ENCODE measurements around the gene ZNF831.

ZNF831 gene

DNA sequence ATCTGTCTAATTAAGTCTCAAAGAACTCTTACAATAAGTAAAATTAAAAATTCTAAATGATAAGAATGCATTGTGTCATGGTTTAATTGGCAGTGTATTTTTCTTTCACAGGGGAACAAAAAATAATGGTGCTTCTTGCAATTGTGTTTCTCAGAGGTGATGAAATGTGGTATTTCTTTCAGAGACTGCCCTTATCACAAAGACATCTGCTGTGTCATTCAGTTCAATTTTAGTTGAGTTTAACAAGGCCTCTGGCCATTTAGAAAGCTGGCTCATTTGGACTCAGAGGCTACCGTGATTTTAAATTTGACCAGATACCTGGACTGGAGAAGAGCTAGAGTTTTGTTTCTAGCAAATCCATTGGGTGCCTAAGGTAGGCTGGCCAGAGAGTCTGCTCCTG lies 23.6 kb upstream of the ZNF831 start:
- in situ Hi-C loops (cut with MboI; ENCODE audit: low sequenced_read_pairs), result no loop called here

DNA sequence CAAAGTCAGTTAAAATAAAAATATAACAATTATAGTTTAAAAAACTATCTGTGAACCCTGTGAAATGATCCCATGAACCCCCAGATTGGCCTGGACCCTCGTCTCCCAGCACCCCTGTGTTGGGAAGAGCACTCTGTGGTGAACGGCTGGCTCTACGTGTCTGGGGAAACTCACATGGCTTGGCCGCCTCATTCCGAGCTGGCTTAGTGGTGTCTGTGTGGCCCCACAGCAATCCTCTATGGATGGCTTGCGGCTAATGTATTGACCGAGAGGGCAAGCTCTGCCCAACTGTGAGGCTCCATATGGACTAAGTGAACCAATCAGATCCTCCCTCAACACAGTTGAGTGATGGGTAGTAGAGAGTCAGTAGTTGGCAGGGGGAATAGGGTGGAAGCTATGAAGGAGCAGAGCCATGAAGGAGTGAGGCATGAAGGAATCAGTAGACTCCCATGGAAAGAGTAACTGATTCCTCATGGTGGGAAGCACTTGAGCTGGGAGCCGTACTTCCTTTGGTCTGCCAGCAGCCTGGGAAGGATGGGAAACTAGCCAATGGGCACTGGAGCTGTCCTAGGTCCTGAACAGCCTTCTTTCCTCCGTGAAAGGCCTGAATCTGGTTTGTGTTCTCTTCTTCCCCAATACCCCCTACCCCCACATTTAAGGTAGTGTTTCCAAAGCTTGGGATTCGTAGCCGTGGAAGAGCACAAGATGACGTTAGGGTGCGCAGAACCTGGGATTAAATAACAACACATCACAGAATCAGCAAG lies 21.6 kb upstream of the ZNF831 start:
- in situ Hi-C loops (cut with MboI; ENCODE audit: low sequenced_read_pairs), result no loop called here

DNA sequence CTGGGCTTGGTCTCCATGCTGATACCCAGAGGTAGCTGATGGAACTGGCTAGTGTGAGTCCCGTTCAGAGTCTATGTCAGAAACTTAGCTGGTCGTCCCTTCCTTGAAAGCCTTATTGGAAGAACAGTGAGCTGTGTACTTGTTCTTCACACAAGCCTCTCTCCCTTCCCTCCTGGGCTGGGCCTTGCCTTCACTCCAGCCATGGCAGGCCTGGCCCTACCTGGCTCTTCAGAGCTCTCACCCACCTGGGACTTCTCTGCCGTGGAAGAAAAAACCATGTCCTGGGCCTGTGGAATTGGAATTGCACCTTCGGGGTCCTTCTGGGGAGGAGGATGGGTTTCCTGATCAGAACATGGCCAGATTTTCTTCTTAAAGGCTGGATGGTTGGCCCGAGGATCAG lies 20.3 kb upstream of the ZNF831 start:
- in situ Hi-C loops (cut with MboI; ENCODE audit: low sequenced_read_pairs), result no loop called here

DNA sequence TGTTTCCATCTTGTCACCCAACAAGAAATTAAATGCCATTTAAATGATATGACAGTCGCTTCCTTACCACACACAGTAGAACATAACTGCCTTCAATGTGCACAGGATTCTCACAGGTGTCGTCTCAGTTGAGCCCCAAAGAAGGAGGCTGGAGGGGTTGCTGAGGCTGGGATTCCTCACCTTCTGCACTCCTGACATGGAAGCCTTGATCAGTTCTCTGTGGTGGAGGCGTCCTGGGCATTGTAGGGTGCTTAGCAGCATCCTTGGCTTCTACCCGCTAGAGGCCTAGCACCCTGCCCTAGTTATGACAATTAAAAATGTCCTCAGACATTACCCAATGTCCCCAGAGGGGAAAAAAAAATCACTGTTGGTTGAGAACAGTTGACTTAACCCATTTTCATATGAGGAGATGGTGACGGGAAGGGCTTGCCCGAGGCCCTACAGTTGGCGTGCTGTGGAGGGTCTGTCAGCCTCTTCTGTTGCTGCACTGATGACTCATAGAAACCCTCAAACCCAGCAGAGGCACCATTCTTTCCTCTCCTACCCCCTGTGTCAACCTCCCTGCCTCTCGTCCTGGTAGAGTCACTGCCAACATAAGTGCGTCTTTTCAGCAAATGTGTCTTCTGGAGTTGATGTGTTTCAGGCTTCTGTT lies 19.3 kb upstream of the ZNF831 start:
- in situ Hi-C loops (cut with MboI; ENCODE audit: low sequenced_read_pairs), result no loop called here

DNA sequence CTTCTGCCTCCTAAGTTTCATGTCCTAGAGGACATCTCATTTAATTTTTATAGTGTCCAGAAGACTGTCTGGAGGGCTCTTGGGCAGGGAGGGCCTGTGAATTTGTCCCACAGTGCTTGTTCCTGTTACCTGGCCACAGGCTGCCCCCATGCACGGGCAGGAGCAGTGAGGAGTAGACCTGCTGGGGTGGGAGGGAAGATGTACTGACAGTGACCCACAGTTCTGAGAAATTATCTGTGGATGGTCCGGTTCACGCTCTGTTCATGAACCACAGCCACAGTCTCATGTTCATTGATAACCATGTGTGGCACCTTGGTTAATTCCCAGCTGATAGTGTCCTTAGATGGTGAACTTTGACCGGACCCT lies 18.8 kb upstream of the ZNF831 start:
- in situ Hi-C loops (cut with MboI; ENCODE audit: low sequenced_read_pairs), result no loop called here

DNA sequence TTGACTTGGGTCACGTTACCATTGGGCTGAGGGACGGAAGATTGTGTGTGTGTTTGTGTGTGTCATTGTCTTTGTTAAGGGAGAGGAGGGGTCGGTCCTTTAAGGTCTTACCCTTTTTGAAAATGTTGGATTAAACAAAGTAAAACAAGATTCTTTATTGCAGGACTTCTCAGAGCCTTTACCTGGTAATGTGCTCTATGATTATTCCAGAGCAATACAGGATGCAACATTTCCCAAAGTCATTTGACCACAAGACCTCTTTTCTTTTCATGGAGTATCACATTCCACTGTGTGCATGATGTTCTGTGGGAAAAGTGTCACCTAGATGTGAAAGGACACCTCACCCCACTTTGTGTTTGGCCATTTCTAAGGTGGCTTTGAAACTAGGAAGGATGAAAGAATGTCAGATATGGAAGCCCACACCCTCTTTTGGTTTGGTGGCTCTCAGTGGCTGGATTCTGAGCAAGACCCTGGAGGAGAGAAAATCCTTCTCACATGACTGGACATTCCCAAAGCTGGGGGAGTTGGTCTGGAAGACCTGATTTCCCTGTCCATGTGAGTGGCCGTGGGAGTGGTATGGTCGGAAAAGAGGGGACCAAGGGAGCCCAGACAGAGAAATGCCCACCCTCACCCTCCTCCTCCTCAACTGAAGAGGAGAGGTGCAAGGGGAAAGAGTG lies 18.2 kb upstream of the ZNF831 start:
- in situ Hi-C loops (cut with MboI; ENCODE audit: low sequenced_read_pairs), result no loop called here

DNA sequence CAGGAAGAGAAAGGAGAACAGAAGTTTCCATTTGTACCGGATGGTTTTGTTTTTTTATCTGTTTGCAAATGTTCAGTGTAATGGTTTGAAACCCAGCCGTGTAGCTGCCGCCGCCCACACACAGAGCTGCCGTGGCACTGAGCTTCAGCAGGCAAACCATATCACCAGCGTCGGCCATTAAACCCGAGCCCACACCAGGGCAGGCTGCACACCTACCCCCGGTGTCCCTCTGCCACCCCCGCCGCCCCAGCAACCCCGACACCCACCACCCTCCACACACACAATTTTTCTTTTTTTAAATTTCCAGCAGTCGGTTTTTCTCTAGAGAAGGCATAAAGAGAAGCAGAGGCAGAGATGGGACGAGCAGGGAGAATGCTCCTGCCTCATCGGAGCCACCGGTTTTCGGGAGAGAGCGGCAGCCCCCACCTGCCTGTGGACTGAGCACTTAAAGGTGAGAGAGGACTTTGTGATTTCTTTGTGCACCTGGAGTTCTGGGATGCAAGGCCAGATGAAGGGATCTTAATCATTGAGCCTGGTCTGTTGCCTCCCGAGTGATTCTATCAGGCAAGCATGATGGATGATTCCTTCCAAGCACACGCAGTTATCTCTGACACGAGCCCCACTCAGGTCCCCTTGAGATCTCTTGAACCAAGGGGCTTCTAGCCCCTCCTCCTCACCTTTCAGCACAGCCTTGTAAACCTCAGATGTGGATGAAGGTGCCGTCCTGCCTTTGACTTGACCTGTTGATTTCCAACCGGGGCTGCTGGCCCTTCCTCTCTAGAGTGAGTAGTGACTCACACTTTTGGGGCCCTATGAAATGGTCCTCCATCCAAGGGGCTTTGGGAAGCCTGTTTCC lies 17.5 kb upstream of the ZNF831 start:
- in situ Hi-C loops (cut with MboI; ENCODE audit: low sequenced_read_pairs), result no loop called here

DNA sequence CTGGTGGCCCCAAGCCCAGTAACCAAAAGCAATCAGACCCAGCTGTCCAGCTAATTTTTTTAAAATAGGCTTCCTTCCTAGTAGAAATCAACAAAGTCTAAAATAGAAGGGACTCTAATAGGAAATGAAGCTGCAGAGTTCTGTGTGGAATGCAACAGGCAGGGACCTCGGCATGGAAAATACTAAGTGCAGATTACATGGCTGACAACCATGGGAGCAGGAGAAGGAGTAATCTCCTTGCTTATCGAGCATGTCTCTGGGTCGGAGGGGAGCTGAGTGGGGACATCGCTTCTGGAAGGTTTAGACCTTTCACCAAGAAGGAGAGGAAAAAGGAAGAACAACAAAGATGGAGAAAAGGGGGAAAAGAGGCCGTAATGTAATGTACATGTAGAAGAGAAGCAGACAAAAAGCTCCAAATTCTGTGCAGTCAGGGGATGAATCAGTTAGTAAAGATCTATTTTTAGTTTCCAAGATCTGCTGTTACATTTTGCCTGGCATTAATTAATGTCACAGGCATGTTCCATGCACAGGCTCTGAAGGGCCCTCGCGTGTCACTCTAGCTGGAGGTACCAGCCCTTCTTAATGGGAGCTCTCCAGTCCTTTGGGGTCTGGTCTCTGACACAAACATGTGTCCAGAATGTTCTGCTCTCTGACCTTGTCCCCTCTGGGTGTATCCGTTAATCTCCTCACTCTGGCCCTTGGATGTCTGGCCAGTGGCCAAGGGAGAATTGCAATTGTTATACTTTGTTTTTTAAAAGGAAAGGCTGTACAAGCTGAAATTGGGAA lies 16.6 kb upstream of the ZNF831 start:
- in situ Hi-C loops (cut with MboI; ENCODE audit: low sequenced_read_pairs), result no loop called here

GRCh38 chr20:59147586-59147985 lies 16.0 kb upstream of the ZNF831 start:
- in situ Hi-C loops (cut with MboI; ENCODE audit: low sequenced_read_pairs), result no loop called here

DNA sequence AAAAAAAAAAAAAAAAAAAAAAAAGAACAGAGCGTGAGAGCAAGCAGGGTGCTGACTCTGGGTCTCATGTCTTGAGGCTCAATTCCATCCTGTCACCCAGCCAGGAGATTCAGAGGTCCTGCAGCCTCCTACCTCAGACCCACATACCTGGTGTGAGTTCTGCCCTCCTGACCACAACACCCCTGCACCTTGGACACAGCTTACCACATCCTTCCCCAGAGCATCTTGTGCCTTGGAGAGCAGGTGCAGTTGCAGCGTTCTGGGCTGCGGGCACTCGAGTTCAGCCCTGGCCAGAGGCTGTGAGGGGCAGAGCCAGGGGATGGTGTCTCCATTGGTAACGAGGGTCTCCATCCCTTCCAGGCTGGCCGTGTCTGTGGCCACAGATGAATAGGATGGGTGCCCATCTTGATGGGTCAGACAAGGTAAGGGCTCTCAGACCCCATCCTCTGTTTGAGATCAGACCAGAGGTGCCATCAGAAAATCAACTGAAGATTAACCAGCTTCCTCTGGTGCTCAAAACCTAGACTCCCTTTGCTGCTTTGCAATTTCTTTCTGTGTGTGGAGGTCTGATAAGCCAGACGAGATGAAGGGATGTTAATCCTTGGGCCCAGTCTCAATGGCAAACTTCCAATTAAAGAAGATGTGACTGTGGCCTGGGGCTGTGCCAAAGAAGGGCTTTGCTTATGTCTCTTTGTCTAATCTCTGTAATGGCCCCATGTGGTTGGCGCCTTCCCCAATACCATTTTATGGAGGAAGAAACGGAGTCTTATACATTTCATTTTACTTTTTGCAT lies 14.7 kb upstream of the ZNF831 start:
- in situ Hi-C loops (cut with MboI; ENCODE audit: low sequenced_read_pairs), result no loop called here

DNA sequence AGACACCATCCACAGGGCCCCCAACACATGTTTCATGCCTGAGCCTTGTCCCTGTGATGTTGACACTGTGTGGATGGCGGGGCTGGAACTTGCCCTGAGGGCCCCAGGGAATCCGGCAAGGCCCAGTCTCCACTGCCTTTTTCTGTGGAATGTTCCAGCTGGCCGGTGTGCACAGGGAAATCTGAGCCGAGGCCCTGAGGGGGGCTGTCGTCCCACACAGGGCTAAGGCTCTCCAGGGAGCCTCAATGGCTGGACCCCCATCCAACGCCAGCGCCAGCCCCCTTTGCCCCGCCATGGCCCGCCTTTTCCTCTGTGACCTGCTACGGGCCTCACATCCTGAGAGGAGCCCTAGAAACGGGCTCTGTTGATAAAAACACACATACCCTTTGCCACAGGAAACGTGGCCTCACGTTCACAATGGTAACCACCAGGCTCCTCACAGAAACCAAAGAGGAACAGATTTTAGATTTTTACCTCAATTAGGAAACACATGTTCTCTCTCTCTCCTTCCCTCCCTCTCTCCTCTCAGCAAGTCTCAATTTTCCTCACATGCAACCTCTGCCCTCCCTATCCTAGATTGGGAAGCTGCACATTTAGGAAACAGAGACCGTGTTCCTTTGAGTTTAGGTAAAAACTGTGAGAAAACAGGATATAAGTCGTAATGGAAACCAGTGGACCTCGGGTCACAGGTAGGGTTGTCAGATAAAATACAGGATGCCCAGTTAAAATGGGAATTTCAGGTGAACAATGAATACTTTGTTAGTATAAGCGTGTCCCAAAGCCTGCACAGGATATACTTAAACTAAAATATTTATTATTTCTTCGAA lies 13.7 kb upstream of the ZNF831 start:
- in situ Hi-C loops (cut with MboI; ENCODE audit: low sequenced_read_pairs), result no loop called here

GRCh38 chr20:59150821-59151251 lies 12.8 kb upstream of the ZNF831 start:
- in situ Hi-C loops (cut with MboI; ENCODE audit: low sequenced_read_pairs), result no loop called here

DNA sequence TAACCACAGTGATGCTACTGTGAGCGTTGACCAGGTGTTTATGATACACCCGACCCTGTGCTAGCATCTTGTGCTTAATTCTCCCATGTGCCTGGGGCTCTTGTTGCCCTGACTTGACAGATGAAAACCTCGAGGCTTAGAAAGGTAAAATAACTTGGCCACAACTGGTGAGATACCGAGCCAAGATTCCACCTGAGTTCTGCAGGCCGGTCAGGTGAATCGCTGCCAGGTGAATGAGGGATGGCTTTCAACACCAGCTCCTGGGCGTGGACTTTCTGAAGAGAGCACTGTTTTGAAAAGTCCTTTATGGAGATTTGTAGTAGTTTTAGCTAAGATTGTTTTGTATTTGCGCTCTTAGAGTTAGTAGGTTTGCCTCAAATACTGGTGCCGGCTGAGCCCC lies 12.2 kb upstream of the ZNF831 start:
- in situ Hi-C loops (cut with MboI; ENCODE audit: low sequenced_read_pairs), result no loop called here

- in situ Hi-C loops (cut with MboI; ENCODE audit: low sequenced_read_pairs), result no loop called here
Observed at GRCh38 chr20:59151820-59152219, 11.8 kb upstream of the ZNF831 start.

DNA sequence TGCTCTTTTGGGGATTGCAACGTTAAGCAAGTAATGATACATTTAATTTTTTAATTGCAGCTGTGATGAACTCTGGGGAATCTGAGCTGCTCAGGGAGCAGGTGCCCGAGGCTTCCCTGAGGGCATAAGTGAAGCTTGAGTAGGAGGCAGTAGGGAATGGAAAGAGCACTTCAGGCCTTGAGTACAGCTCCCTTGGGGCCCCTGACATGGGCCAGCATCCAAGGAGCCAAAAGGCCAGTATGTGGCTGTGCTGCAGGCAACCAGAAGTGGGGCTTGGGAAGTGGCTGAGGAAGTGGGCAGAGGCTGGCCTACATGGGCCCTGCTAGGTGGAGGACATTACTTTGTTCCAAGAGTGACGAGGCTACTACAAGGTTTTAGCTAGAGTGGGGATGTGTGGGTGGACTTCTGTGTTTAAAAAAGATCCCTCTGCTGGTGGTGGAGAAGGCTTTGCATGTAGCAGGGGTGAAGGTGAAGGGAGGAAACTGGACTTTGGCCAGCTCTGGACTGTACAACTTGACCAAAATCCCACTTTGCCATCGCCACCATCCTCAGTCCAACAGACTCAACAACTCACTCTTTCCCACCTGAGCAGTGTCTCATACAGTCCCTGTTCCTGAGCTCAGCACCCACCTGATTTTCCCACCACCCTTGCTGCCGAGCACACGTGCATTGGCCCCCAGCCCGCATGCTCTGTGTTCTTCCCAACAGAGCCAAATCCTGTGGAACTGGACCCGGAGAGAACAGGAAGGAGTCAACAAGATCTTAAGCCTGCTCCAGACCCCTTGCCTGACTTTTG lies 10.9 kb upstream of the ZNF831 start:
- in situ Hi-C loops (cut with MboI; ENCODE audit: low sequenced_read_pairs), result no loop called here

DNA sequence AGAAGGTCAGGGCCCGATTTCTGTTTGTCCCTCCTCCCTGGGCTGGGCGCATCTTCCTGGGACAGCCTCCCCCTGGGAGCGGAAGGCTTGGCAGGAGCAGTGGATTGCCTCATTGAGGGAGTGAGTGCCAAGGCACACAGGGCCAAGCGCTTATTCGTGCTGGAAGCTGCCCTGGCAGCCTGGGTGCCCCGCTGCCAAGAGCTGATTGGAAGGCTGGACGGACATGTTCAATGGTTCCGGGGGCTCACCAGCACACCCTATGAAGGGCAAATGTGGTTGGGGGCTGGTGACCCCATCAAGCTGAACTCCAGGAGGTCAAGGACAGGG lies 10.3 kb upstream of the ZNF831 start:
- in situ Hi-C loops (cut with MboI; ENCODE audit: low sequenced_read_pairs), result no loop called here

DNA sequence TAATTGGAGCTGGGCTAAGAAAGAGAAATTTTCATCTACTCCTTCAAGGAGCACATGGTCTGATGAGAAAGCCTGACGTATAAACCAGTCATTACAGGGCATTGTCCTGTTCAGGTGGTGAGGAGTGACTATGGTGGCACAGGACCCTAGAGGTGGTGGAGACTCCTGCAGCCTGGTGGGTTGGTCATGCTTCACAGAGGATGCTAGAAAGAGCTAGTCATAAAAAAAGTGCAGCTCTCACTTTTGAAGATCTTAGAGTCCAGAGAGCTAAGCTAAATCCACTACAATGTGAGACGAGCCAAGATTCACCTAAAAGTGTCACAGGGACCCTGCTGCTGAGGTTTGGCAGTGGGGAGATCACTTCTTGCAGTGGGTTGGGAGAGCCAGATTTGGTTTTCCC lies 9.8 kb upstream of the ZNF831 start:
- in situ Hi-C loops (cut with MboI; ENCODE audit: low sequenced_read_pairs), result no loop called here

- in situ Hi-C loops (cut with MboI; ENCODE audit: low sequenced_read_pairs), result no loop called here
Observed at GRCh38 chr20:59154317-59155013, 9.2 kb upstream of the ZNF831 start.
